Cardiac fibroblast (primary cell): ENCODE data around the gene LAMA2.
"Not testable (repeated sequence)": the region's sequence is repeated elsewhere in the genome, so short reads cannot be mapped to it uniquely, and the experiment has no call there.

ENCODE experiments used
- DNase-seq, 2 donors: peaks; one replicate each; pipeline versions ENCODE4 v3.0.0 to v3.0.0-alpha.2; 2010; ENCODE audit warnings: low read depth in 2 of 2
- H3K4me3 ChIP-seq, 2 donors: replicated peaks in 1 of 2; 1 replicate in 1 of 2; 2 replicates in 1 of 2; pipeline ENCODE4 v1.5.1; 2011; ENCODE audit warnings: low read depth in 2 of 2, low read length in 2 of 2, mild to moderate bottlenecking in 2 of 2, moderate library complexity in 1 of 2
- TF ChIP-seq, protein P1 (sequence below): IDR thresholded peaks from one replicate; pipeline ENCODE4 v1.5.1; 2011; ENCODE audit warnings: low read depth, mild to moderate bottlenecking, low read length, inconsistent platforms

The LAMA2 gene

DNA sequence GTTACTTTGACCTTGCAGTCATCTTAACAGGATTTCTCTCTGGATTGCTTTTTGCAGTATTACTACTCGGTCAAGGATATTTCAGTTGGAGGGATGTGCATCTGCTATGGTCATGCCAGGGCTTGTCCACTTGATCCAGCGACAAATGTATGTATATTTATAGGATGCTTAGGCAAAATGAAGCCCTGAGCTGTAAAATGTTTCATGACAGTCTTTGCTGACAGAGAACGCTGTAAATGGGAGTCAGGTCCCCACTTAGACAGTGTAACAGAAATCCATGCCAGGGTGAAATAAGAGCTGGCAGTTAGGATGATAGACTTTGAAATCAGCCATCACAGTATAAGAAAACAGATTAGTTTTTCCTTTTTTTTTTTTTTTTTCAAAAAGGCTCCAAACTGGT lies 264.0 kb downstream of the LAMA2 start:
- no peak for DNase-seq
- no peak overlapping the region for H3K4me3 ChIP-seq
- TF ChIP-seq, protein P1, sequence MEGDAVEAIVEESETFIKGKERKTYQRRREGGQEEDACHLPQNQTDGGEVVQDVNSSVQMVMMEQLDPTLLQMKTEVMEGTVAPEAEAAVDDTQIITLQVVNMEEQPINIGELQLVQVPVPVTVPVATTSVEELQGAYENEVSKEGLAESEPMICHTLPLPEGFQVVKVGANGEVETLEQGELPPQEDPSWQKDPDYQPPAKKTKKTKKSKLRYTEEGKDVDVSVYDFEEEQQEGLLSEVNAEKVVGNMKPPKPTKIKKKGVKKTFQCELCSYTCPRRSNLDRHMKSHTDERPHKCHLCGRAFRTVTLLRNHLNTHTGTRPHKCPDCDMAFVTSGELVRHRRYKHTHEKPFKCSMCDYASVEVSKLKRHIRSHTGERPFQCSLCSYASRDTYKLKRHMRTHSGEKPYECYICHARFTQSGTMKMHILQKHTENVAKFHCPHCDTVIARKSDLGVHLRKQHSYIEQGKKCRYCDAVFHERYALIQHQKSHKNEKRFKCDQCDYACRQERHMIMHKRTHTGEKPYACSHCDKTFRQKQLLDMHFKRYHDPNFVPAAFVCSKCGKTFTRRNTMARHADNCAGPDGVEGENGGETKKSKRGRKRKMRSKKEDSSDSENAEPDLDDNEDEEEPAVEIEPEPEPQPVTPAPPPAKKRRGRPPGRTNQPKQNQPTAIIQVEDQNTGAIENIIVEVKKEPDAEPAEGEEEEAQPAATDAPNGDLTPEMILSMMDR, result no peak

DNA sequence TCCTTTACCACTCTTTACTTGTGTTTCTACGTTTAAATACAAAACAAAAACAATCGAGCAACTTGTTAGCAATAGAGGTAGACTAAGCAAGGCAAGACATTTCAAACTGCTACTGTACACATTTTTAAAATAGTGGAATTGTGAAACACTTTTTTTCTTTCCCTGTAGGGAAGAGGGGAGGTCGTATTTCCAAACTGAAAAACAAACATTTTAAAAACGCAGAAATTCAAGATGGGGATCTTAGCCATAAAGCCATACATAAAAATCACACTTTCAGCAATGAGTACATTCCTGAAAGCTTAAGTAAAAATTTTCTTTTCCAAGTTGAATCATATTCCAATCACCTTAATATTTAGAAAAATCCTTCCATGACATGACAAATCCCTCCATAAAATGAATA lies 267.6 kb downstream of the LAMA2 start:
- no peak for DNase-seq
- TF ChIP-seq, protein P1, result no peak
- H3K4me3 ChIP-seq, result no peak overlapping the region

DNA sequence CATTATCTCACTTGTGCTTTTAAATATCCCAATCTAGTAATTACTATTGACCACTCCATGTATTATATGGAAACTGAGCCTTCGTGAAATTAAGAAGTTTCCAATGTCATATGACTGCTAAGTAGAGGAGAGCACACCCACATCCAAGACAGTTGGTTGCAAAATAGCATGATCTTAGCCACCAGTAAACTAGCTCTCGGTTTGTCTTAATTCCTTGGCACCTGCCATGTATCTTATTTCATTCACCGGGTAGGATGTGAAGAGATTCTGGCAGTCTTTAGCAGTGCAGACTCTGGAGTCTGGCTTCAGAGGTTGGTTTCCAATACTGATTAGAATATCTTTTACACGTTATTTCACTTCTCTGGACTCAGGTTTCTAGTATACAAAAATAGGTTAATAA lies 270.3 kb downstream of the LAMA2 start:
- H3K4me3 ChIP-seq, result no peak overlapping the region
- no peak for DNase-seq
- TF ChIP-seq, protein P1, result no peak

DNA sequence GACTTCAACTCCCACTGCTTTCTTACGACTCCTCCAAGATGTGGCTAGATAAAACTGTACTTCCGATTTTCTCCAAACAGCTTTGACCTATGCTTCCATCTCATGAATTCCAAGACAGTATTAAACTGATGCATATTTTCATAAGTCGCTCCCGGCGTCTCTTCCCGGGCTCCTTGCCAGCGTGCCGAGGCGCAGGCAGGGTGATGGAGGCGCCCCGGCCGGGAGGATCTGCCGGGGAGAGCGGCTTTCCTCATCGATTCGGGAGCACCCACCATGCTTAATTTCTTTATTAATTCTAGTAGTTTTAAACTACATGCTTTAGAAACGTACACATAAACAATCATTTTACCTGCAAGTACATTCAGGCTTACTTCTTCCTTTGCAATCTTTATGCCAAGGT lies 276.3 kb downstream of the LAMA2 start:
- not testable (repeated sequence) for H3K4me3 ChIP-seq, DNase-seq

DNA sequence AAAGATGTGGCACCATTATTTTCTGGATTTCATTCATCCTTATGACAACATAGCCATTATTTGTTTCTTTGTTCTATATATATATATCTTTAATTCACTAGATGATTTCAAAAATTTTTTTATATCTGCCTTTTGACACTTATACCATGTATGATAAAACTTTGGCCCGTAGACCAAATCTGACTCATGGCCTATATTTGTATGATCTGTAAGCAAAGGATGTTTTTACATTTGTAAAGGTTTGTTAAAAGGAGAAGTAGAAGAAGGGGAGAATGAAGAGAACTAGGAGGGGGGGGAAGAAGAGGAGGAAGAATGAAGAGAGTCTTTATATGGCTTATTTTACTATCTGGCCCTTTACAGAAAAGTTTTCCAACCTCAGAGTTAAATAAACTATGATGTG lies 279.7 kb downstream of the LAMA2 start:
- H3K4me3 ChIP-seq, result no peak overlapping the region
- peak; percentile 13 to 17 for DNase-seq
- TF ChIP-seq, protein P1, result no peak

DNA sequence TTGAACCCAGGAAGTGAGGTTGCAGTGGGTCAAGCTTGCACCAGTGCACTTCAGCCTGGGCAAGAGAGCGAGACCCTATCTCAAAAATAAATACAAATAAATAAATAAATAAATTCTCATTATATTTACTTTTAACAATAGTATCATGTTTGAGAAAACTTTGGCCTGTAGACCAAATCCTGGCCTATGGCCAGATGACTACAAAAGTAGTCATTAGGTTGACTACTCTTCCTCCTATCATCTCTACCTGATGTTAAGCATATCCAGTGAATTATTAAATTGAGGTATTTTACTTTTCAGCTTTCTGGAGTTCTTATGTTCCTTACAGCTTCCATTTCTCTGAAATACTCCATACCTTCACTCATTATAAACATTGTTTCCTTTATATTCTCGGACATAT lies 280.6 kb downstream of the LAMA2 start:
- peak in 1 of 2 donors; percentile 28 for DNase-seq
- TF ChIP-seq, protein P1, result no peak

DNA sequence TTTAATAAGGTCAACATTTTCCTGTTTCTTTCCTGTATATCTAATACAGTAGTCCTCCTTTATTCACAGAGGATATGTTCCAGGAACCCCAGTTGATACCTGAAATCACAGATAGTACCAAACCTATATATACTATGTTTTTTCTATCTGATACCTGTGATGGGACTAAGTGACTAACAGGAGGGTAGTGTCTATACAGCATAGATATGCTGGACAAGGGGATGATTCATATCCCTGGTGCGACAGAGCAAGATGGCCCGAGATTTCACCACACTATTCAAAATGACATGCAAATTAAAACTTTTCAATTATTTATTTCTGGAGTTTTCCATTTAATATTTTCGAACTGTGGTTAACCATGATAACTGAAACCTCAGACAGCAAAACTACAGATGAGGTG lies 281.1 kb downstream of the LAMA2 start:
- no peak overlapping the region for H3K4me3 ChIP-seq
- TF ChIP-seq, protein P1, result no peak
- DNase-seq, result no peak

More for the DNA sequence above, 280.6 kb downstream of the LAMA2 start:
- H3K4me3 ChIP-seq, result no peak overlapping the region

DNA sequence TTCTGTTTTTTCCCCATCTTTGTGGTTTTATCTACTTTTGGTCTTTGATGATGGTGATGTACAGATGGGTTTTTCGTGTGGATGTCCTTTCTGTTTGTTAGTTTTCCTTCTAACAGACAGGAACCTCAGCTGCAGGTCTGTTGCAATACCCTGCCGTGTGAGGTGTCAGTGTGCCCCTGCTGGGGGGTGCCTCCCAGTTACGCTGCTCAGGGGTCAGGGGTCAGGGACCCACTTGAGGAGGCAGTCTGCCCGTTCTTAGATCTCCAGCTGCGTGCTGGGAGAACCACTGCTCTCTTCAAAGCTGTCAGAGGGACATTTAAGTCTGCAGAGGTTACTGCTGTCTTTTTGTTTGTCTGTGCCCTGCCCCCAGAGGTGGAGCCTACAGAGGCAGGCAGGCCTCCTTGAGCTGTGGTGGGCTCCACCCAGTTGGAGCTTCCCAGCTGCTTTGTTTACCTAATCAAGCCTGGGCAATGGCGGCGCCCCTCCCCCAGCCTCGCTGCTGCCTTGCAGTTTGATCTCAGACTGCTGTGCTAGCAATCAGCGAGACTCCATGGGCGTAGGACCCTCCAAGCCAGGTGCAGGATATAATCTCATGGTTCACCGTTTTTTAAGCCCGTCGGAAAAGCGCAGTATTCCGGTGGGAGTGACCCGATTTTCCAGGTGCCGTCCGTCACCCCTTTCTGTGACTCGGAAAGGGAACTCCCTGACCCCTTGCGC lies 289.5 kb downstream of the LAMA2 start:
- H3K4me3 ChIP-seq, result peak overlapping the region in 1 of 2 donors; percentile 28
- not testable (repeated sequence) for DNase-seq
